Hepatocyte (in vitro differentiated cells): ENCODE data around the gene IMP3.

Source experiments
- EZH2phosphoT487 ChIP-seq: fragments of 200-600 bp; sonication (generic); IDR thresholded peaks from one replicate; pipeline ENCODE4 v1.6.1; 2018; ENCODE audit warnings: antibody characterized with exemption, mild to moderate bottlenecking, low read depth, moderate library complexity; ENCODE audit not compliant: unreplicated experiment, severe bottlenecking
- TF ChIP-seq, protein P1 (sequence below): fragments of 200-600 bp; sonication (generic); IDR thresholded peaks from 2 replicates; pipeline ENCODE4 v1.5.1; 2016; ENCODE audit warnings: antibody characterized with exemption, mild to moderate bottlenecking; ENCODE audit not compliant: poor library complexity

DNA sequence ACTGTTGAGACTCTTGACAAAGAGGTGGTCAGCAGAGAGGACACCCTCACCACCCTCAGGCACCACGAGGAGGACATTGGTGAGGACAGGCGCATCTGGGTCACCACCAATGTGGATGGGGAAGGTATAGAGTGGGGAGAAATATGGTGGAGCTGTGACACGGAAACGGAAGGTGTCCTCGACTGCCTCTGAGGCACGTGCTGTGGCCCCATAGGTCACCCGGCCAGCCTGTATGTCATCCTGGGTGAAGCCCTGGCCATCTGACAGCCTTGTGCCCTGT is 48.2 kb upstream of the IMP3 start:
- no peak for TF ChIP-seq EZH2phosphoT487
- TF ChIP-seq, protein P1, sequence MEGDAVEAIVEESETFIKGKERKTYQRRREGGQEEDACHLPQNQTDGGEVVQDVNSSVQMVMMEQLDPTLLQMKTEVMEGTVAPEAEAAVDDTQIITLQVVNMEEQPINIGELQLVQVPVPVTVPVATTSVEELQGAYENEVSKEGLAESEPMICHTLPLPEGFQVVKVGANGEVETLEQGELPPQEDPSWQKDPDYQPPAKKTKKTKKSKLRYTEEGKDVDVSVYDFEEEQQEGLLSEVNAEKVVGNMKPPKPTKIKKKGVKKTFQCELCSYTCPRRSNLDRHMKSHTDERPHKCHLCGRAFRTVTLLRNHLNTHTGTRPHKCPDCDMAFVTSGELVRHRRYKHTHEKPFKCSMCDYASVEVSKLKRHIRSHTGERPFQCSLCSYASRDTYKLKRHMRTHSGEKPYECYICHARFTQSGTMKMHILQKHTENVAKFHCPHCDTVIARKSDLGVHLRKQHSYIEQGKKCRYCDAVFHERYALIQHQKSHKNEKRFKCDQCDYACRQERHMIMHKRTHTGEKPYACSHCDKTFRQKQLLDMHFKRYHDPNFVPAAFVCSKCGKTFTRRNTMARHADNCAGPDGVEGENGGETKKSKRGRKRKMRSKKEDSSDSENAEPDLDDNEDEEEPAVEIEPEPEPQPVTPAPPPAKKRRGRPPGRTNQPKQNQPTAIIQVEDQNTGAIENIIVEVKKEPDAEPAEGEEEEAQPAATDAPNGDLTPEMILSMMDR: no peak
